Naive thymus-derived CD4-positive, alpha-beta T cell (primary cell): ENCODE data around the gene KDM7A. TPM values are rescaled to one million over a fixed set of nuclear protein-coding genes. Genes with fewer than 3 reads are reported as not detected.

Experiments used
- ATAC-seq: fragments of 150-1000 bp; cut with Tn5 transposase; 2 replicates; pipeline ENCODE4 v1.10.0; 2021; ENCODE audit warnings: mild to moderate bottlenecking, moderate library complexity
- CTCF ChIA-PET: fragments of 350-600 bp; sonication (Branson Sonifier 250); formaldehyde crosslinking; loops from one replicate; lab custom pipeline; 2021; ENCODE audit warnings: antibody characterized with exemption; lab: Charles Lee
- POLR2A ChIA-PET: fragments of 350-600 bp; sonication (Branson Sonifier 250); formaldehyde crosslinking; loops from one replicate; lab custom pipeline; 2021; ENCODE audit warnings: antibody characterized with exemption, inconsistent platforms; lab: Charles Lee
- DNase-seq, 9 donors: peaks; one replicate each; pipeline versions ENCODE4 v3.0.0 to v3.0.0-alpha.2; 2020 to 2022; ENCODE audit warnings: mixed read lengths in 1 of 9
- H3K27ac ChIP-seq: one replicate; pipeline ENCODE4 v1.7.0; 2013; ENCODE audit warnings: mild to moderate bottlenecking, low read depth, low read length, moderate library complexity
- H3K27me3 ChIP-seq, 2 donors: one replicate each; pipeline ENCODE4 v1.7.0; 2013; ENCODE audit warnings: low read length in 2 of 2, mild to moderate bottlenecking in 2 of 2, moderate library complexity in 2 of 2; ENCODE audit not compliant: control insufficient read depth in 2 of 2, insufficient read depth in 2 of 2
- H3K36me3 ChIP-seq, 3 experiments: 1 replicate in 2 of 3; 2 replicates in 1 of 3; pipeline ENCODE4 v1.7.0; 2013; ENCODE audit warnings: low read length in 3 of 3, mild to moderate bottlenecking in 3 of 3, moderate library complexity in 1 of 3; ENCODE audit not compliant: insufficient read depth in 3 of 3, control insufficient read depth in 2 of 3
- H3K4me1 ChIP-seq, 2 donors: one replicate each; pipeline ENCODE4 v1.7.0; 2013; ENCODE audit warnings: low read length in 2 of 2, mild to moderate bottlenecking in 2 of 2, moderate library complexity in 1 of 2; ENCODE audit not compliant: control insufficient read depth in 2 of 2, insufficient read depth in 2 of 2
- H3K4me3 ChIP-seq: 2 replicates; pipeline ENCODE4 v1.7.0; 2013; ENCODE audit warnings: mild to moderate bottlenecking, low read length
- H3K9me3 ChIP-seq, 3 experiments: 1 replicate in 2 of 3; 2 replicates in 1 of 3; pipeline ENCODE4 v1.7.0; 2013; ENCODE audit warnings: low read length in 3 of 3; ENCODE audit not compliant: control insufficient read depth in 2 of 3
- H3K27ac Mint-ChIP-seq, 9 donors: one replicate each; pipeline ENCODE4 v1.8.0; 2020 to 2022; ENCODE audit warnings: mixed read lengths in 9 of 9, mild to moderate bottlenecking in 8 of 9, moderate library complexity in 5 of 9, inconsistent platforms in 2 of 9
- H3K27me3 Mint-ChIP-seq, 5 donors: one replicate each; pipeline ENCODE4 v1.8.0; 2021 to 2022; ENCODE audit warnings: mixed read lengths in 5 of 5, mild to moderate bottlenecking in 1 of 5
- H3K36me3 Mint-ChIP-seq, 5 donors: one replicate each; pipeline ENCODE4 v1.8.0; 2020 to 2022; ENCODE audit warnings: mixed read lengths in 5 of 5, mild to moderate bottlenecking in 3 of 5, inconsistent platforms in 1 of 5
- H3K4me1 Mint-ChIP-seq, 7 donors: one replicate each; pipeline ENCODE4 v1.8.0; 2020 to 2022; ENCODE audit warnings: mixed read lengths in 7 of 7, mild to moderate bottlenecking in 3 of 7, inconsistent platforms in 1 of 7
- H3K4me3 Mint-ChIP-seq, 10 donors: one replicate each; pipeline ENCODE4 v1.8.0; 2020 to 2022; ENCODE audit warnings: mild to moderate bottlenecking in 10 of 10, mixed read lengths in 10 of 10, moderate library complexity in 6 of 10, inconsistent platforms in 2 of 10
- H3K9me3 Mint-ChIP-seq, 11 donors: one replicate each; pipeline ENCODE4 v1.8.0; 2020 to 2022; ENCODE audit warnings: mixed read lengths in 11 of 11, mild to moderate bottlenecking in 4 of 11, inconsistent platforms in 1 of 11, moderate library complexity in 1 of 11
- intact Hi-C, 2 donors: fragments of 100-400 bp; cut with micrococcal nuclease; formaldehyde crosslinking; loops; one replicate each; pipeline ENCODE4 v1.15.1; 2023
- polyA plus RNA-seq, 2 donors: library from polyadenylated mRNA; unstranded; fragments of 300-500 nt; fragmentation: Illumina TruSeq; gene quantifications; one replicate each; pipeline ENCODE4 v1.2.3, GENCODE V29; 2021
- total RNA-seq, 6 experiments: library from RNA in 5 of 6; stranded (reverse) in 5 of 6; gene quantifications; 1 replicate in 5 of 6; 2 replicates in 1 of 6; pipeline ENCODE4 v1.2.3 and lab custom pipeline; 2021 to 2026

KDM7A gene
- total and polyA plus RNA-seq, 7 experiments from 2014 or later, result 5.4 to 62.5 (median 40.5) TPM

- peaks cover 0 to 19% (median 0%) of the 10 kb centered on the region in 5 donors for H3K36me3 Mint-ChIP-seq
- H3K27me3 Mint-ChIP-seq, result no peaks in the 10 kb centered on the region
- DNase-seq, result no peak
- ChIA-PET POLR2A (interaction anchor here (10.8 kb wide), 1 partner anchor 36 kb away, joined by 79 read pairs; the partner anchor contains the start of gene KDM7A), CTCF (interaction anchor here (0.9 kb wide), 1 partner anchor 16 kb away, joined by 3 read pairs; no protein-coding TSS in a partner anchor)
- peak overlapping the region in 2 of 10 donors; percentile 20 to 29 for H3K4me3 Mint-ChIP-seq
- H3K27ac Mint-ChIP-seq, result peak overlapping the region in 3 of 9 donors; percentile 3 to 70 (median 26)
- Histone ChIP-seq H3K9me3 (peaks cover 0 to 4% (median 0%) of the 10 kb centered on the region in 3 experiments), H3K36me3 (no peaks in the 10 kb centered on the region), H3K27ac (no peak overlapping the region), H3K27me3 (no peaks in the 10 kb centered on the region), H3K4me3 (no peak overlapping the region), H3K4me1 (peaks cover 17 to 30% of the 10 kb centered on the region in 2 donors)
- no peak for ATAC-seq
- peaks cover 21 to 66% (median 40%) of the 10 kb centered on the region in 7 donors for H3K4me1 Mint-ChIP-seq
- H3K9me3 Mint-ChIP-seq, result peaks cover 0 to 15% (median 5%) of the 10 kb centered on the region in 11 donors
- intact Hi-C loops, result no loop called here
Measured at GRCh38 chr7:140213684-140214074, 36.9 kb upstream of the KDM7A start.

- DNase-seq, result peak in 1 of 9 donors; percentile 42
- peak overlapping the region in 4 of 10 donors; percentile 14 to 65 (median 26) for H3K4me3 Mint-ChIP-seq
- CTCF ChIA-PET, result no interaction called here
Measured at GRCh38 chr7:140212100-140212881, 35.5 kb upstream of the KDM7A start.

GRCh38 chr7:140211698-140212097 lies 34.9 kb upstream of the KDM7A start:
- POLR2A ChIA-PET, result interaction anchor here (0.6 to 10.8 kb wide), 9 partner anchors 9 to 1490 kb away, joined by 3 to 79 read pairs (median 5); partner anchors contain the start of gene KDM7A
- ATAC-seq, result no peak
- CTCF ChIA-PET, result no interaction called here
- H3K36me3 Mint-ChIP-seq, result peaks cover 0 to 13% (median 0%) of the 10 kb centered on the region in 5 donors
- Histone ChIP-seq H3K4me3 (no peak overlapping the region), H3K36me3 (no peaks in the 10 kb centered on the region), H3K27ac (no peak overlapping the region), H3K9me3 (no peaks in the 10 kb centered on the region), H3K27me3 (no peaks in the 10 kb centered on the region), H3K4me1 (peaks cover 17 to 36% of the 10 kb centered on the region in 2 donors)
- DNase-seq, result no peak
- intact Hi-C loops, result loop anchor here (1.0 to 2.0 kb wide), 3 partner anchors 18 to 36 kb away; no protein-coding TSS in a partner anchor
- peak overlapping the region in 2 of 9 donors; percentile 36 to 93 for H3K27ac Mint-ChIP-seq
- peaks cover 0 to 5% (median 0%) of the 10 kb centered on the region in 11 donors for H3K9me3 Mint-ChIP-seq
- peaks cover 31 to 80% (median 53%) of the 10 kb centered on the region in 7 donors for H3K4me1 Mint-ChIP-seq
- H3K27me3 Mint-ChIP-seq, result no peaks in the 10 kb centered on the region
- H3K4me3 Mint-ChIP-seq, result peak overlapping the region in 1 of 10 donors; percentile 65

More at GRCh38 chr7:140212100-140212881, 35.5 kb upstream of the KDM7A start:
- Mint-ChIP-seq H3K27ac (peak overlapping the region in 7 of 9 donors; percentile 29 to 93 (median 59)), H3K9me3 (peaks cover 0 to 5% (median 0%) of the 10 kb centered on the region in 11 donors), H3K36me3 (peaks cover 0 to 13% (median 0%) of the 10 kb centered on the region in 5 donors), H3K4me1 (peaks cover 29 to 75% (median 47%) of the 10 kb centered on the region in 7 donors), H3K27me3 (no peaks in the 10 kb centered on the region)
- ATAC-seq, result peak; percentile 45
- H3K9me3 ChIP-seq, result no peaks in the 10 kb centered on the region
- H3K27me3 ChIP-seq, result no peaks in the 10 kb centered on the region
- H3K4me1 ChIP-seq, result peaks cover 17 to 36% of the 10 kb centered on the region in 2 donors
- intact Hi-C loops, result loop anchor here in 1 of 2 donors (1.0 kb wide), 2 partner anchors 17 to 37 kb away; no protein-coding TSS in a partner anchor
- H3K4me3 ChIP-seq, result peak overlapping the region; percentile 1
- H3K27ac ChIP-seq, result no peak overlapping the region
- POLR2A ChIA-PET, result interaction anchor here (0.9 to 10.8 kb wide), 8 partner anchors 8 to 34 kb away, joined by 3 to 79 read pairs (median 6); partner anchors contain the start of gene KDM7A
- H3K36me3 ChIP-seq, result no peaks in the 10 kb centered on the region

- Histone ChIP-seq H3K4me3 (peak overlapping the region; percentile 29), H3K36me3 (no peaks in the 10 kb centered on the region), H3K9me3 (no peaks in the 10 kb centered on the region), H3K27ac (no peak overlapping the region), H3K27me3 (no peaks in the 10 kb centered on the region), H3K4me1 (peaks cover 17 to 36% of the 10 kb centered on the region in 2 donors)
- ChIA-PET CTCF (interaction anchor here (0.7 to 1.0 kb wide), 2 partner anchors 51 to 94 kb away, joined by 4 read pairs; no protein-coding TSS in a partner anchor), POLR2A (interaction anchor here (0.6 to 10.8 kb wide), 10 partner anchors 8 to 53 kb away, joined by 3 to 79 read pairs (median 3); partner anchors contain the start of gene KDM7A)
- Mint-ChIP-seq H3K36me3 (peaks cover 0 to 9% (median 0%) of the 10 kb centered on the region in 5 donors), H3K4me1 (peaks cover 37 to 82% (median 58%) of the 10 kb centered on the region in 7 donors), H3K27ac (peak overlapping the region; percentile 66 to 96 (median 87)), H3K4me3 (peak overlapping the region; percentile 10 to 82 (median 68)), H3K9me3 (peaks cover 0 to 3% (median 0%) of the 10 kb centered on the region in 11 donors), H3K27me3 (no peaks in the 10 kb centered on the region)
- intact Hi-C loops, result loop anchor here (1.0 to 2.0 kb wide), 3 partner anchors 14 to 21 kb away; no protein-coding TSS in a partner anchor
- DNase-seq (peak in 6 of 9 donors; percentile 24 to 58 (median 34)), ATAC-seq (peak; percentile 86)
Measured at GRCh38 chr7:140209866-140210609, 33.3 kb upstream of the KDM7A start.

- peak overlapping the region in 7 of 10 donors; percentile 13 to 53 (median 25) for H3K4me3 Mint-ChIP-seq
- H3K27ac Mint-ChIP-seq, result peak overlapping the region in 6 of 9 donors; percentile 14 to 78 (median 46)
- CTCF ChIA-PET, result interaction anchor here (0.6 to 1.9 kb wide), 2 partner anchors 17 to 30 kb away, joined by 3 to 4 read pairs; partner anchors contain the start of gene KDM7A
- POLR2A ChIA-PET, result interaction anchor here (0.6 to 10.8 kb wide), 8 partner anchors 9 to 285 kb away, joined by 3 to 79 read pairs (median 4); partner anchors contain the start of gene KDM7A
- no peak for ATAC-seq
- H3K9me3 Mint-ChIP-seq, result peaks cover 2 to 19% (median 11%) of the 10 kb centered on the region in 11 donors
- H3K27me3 Mint-ChIP-seq, result peaks cover 0 to 3% (median 0%) of the 10 kb centered on the region in 5 donors
- no peak for DNase-seq
- Histone ChIP-seq H3K4me1 (peaks cover 8 to 26% of the 10 kb centered on the region in 2 donors), H3K36me3 (no peaks in the 10 kb centered on the region), H3K9me3 (no peaks in the 10 kb centered on the region), H3K4me3 (no peak overlapping the region), H3K27me3 (no peaks in the 10 kb centered on the region), H3K27ac (peak overlapping the region; percentile 19)
- intact Hi-C loops, result no loop called here
- H3K4me1 Mint-ChIP-seq, result peaks cover 28 to 57% (median 41%) of the 10 kb centered on the region in 7 donors
- peaks cover 4 to 15% (median 6%) of the 10 kb centered on the region in 5 donors for H3K36me3 Mint-ChIP-seq
Measured at GRCh38 chr7:140206616-140207389, 30.0 kb upstream of the KDM7A start.
